Neural cell (in vitro differentiated cells): ENCODE results near the gene CD58. TPM values are rescaled to one million over a fixed set of nuclear protein-coding genes. Genes with fewer than 3 reads are reported as not detected.

Experiments
- H2AFZ ChIP-seq: fragments of 200-600, 300-800 bp; sonication (generic), shearing (Covaris generic); 2 replicates; pipeline ENCODE4 v1.6.0; 2014; ENCODE audit warnings: low read depth, mild to moderate bottlenecking, antibody characterized with exemption, low read length, moderate library complexity
- H3F3A ChIP-seq: fragments of 200-600 bp; shearing (Covaris generic); 2 replicates; pipeline ENCODE4 v1.6.1; 2016; ENCODE audit warnings: mild to moderate bottlenecking, moderate library complexity, mixed read lengths, antibody characterized with exemption, low read length; ENCODE audit not compliant: insufficient read depth, poor library complexity, severe bottlenecking
- H3K27ac ChIP-seq: fragments of 200-600, 300-800 bp; sonication (generic), shearing (Covaris generic); 2 replicates; pipeline ENCODE4 v1.5.1; 2014; ENCODE audit warnings: mild to moderate bottlenecking, low read length, moderate library complexity
- H3K27me3 ChIP-seq: fragments of 300-800, 200-600 bp; sonication (generic), shearing (Covaris generic); 2 replicates; pipeline ENCODE4 v1.6.0; 2014; ENCODE audit warnings: mild to moderate bottlenecking, low read depth, low read length, moderate library complexity; ENCODE audit not compliant: insufficient read depth
- H3K36me3 ChIP-seq: fragments of 300-800, 200-600 bp; sonication (generic), shearing (Covaris generic); 2 replicates; pipeline ENCODE4 v1.5.1; 2014; ENCODE audit warnings: mild to moderate bottlenecking, antibody characterized with exemption, low read length, moderate library complexity; ENCODE audit not compliant: insufficient read depth
- H3K4me2 ChIP-seq: fragments of 300-800, 200-600 bp; sonication (generic), shearing (Covaris generic); 2 replicates; pipeline ENCODE4 v1.6.0; 2014; ENCODE audit warnings: mild to moderate bottlenecking, low read length
- H3K4me3 ChIP-seq: fragments of 300-800, 200-600 bp; sonication (generic), shearing (Covaris generic); 2 replicates; pipeline ENCODE4 v1.5.1; 2014; ENCODE audit warnings: mild to moderate bottlenecking, low read length, moderate library complexity
- H3K79me2 ChIP-seq: fragments of 200-600 bp; shearing (Covaris generic); replicated peaks from 2 replicates; pipeline ENCODE4 v1.6.0; 2014; ENCODE audit warnings: mild to moderate bottlenecking, low read length, moderate library complexity; ENCODE audit not compliant: insufficient read depth
- H3K9ac ChIP-seq: fragments of 300-800, 200-600 bp; sonication (generic), shearing (Covaris generic); 2 replicates; pipeline ENCODE4 v1.6.1; 2016; ENCODE audit warnings: mild to moderate bottlenecking, low read length, mixed read lengths
- H3K9me2 ChIP-seq: fragments of 200-600 bp; shearing (Covaris generic); 2 replicates; pipeline ENCODE4 v1.6.1; 2016; ENCODE audit warnings: mild to moderate bottlenecking, low read length, mixed read lengths; ENCODE audit not compliant: insufficient read depth
- H3K9me3 ChIP-seq: fragments of 200-600, 300-800 bp; sonication (generic), shearing (Covaris generic); 2 replicates; pipeline ENCODE4 v1.6.1; 2016; ENCODE audit warnings: mild to moderate bottlenecking, mixed run types, low read length, moderate library complexity, mixed read lengths
- H4K20me1 ChIP-seq: fragments of 200-600 bp; shearing (Covaris generic); 2 replicates; pipeline ENCODE4 v1.6.1; 2016; ENCODE audit warnings: mild to moderate bottlenecking, mixed run types; ENCODE audit not compliant: insufficient read depth
- CTCF ChIP-seq: fragments of 450-650 bp; IDR thresholded peaks from 2 replicates; pipeline ENCODE4 v1.5.1; 2014; ENCODE audit warnings: antibody characterized with exemption, mild to moderate bottlenecking, moderate library complexity; ENCODE audit not compliant: poor library complexity, severe bottlenecking
- EP300 ChIP-seq: fragments of 450-650 bp; conservative IDR thresholded peaks from 2 replicates; pipeline ENCODE4 v1.6.1; 2014; ENCODE audit warnings: antibody characterized with exemption, mild to moderate bottlenecking, moderate library complexity; ENCODE audit not compliant: poor library complexity, severe bottlenecking
- EZH2 ChIP-seq: fragments of 200-600, 300-800 bp; shearing (Covaris generic), sonication (generic); IDR thresholded peaks from 2 replicates; pipeline ENCODE4 v1.6.1; 2014; ENCODE audit warnings: antibody characterized with exemption, low read length, borderline replicate concordance, mild to moderate bottlenecking; ENCODE audit not compliant: insufficient read depth, poor library complexity, severe bottlenecking
- MXI1 ChIP-seq: fragments of 450-650 bp; conservative IDR thresholded peaks from 2 replicates; pipeline ENCODE4 v1.6.1; 2014; ENCODE audit warnings: antibody characterized with exemption, mild to moderate bottlenecking; ENCODE audit not compliant: poor library complexity, severe bottlenecking
- POLR2AphosphoS5 ChIP-seq: IDR thresholded peaks from 2 replicates; pipeline ENCODE4 v1.6.1; 2012
- RAD21 ChIP-seq: fragments of 450-650 bp; conservative IDR thresholded peaks from 2 replicates; pipeline ENCODE4 v1.6.1; 2014; ENCODE audit warnings: antibody characterized with exemption, mild to moderate bottlenecking, moderate library complexity
- REST ChIP-seq: IDR thresholded peaks from 2 replicates; pipeline ENCODE4 v1.6.1; 2012; ENCODE audit warnings: borderline replicate concordance
- SMC3 ChIP-seq: fragments of 450-650 bp; conservative IDR thresholded peaks from 2 replicates; pipeline ENCODE4 v1.6.1; 2014; ENCODE audit warnings: antibody characterized with exemption, mild to moderate bottlenecking, moderate library complexity; ENCODE audit not compliant: poor library complexity
- TAF1 ChIP-seq: IDR thresholded peaks from 2 replicates; pipeline ENCODE4 v1.6.1; 2012; ENCODE audit warnings: low read depth
- polyA plus RNA-seq: library from polyadenylated mRNA; depleted of rRNA; stranded (reverse); fragments of >200 nt; gene quantifications from 2 replicates; pipeline ENCODE4 v1.2.3, GENCODE V29; 2014

The CD58 gene
- polyA plus RNA-seq, 1 donor from 2014 or later: 1.8 TPM

DNA sequence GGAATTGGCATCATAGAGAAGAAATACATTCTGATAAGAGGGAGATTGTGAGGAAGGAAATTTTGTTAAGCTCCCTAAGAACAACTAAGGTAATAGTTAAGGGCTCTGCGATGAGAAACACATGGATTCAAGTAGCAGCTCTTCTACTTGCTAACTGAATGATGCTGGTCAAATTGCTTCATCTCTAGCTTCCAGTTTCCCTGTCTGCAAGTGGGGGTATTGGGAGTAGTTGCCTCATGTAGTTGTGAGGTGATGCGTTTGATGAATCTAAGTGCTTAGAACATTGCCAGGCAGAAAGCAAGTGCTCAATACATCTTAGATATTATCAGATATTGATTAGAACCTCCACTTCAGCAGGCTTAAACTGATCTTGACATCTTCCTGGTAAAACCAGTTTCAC, 84.8 kb downstream of the CD58 start:
- Histone ChIP-seq H2AFZ (no peak overlapping the region), H3K9ac (no peak overlapping the region), H3K27me3 (no peaks in the 10 kb centered on the region), H3K4me3 (no peak overlapping the region), H3K79me2 (no peaks in the 10 kb centered on the region), H3K9me3 (no peaks in the 10 kb centered on the region), H4K20me1 (no peaks in the 10 kb centered on the region), H3F3A (no peaks in the 10 kb centered on the region), H3K4me2 (no peak overlapping the region), H3K9me2 (no peaks in the 10 kb centered on the region), H3K36me3 (no peaks in the 10 kb centered on the region), H3K27ac (no peak overlapping the region)
- TF ChIP-seq TAF1 (no peak), SMC3 (no peak), EP300 (no peak), EZH2 (no peak), POLR2AphosphoS5 (no peak)

DNA sequence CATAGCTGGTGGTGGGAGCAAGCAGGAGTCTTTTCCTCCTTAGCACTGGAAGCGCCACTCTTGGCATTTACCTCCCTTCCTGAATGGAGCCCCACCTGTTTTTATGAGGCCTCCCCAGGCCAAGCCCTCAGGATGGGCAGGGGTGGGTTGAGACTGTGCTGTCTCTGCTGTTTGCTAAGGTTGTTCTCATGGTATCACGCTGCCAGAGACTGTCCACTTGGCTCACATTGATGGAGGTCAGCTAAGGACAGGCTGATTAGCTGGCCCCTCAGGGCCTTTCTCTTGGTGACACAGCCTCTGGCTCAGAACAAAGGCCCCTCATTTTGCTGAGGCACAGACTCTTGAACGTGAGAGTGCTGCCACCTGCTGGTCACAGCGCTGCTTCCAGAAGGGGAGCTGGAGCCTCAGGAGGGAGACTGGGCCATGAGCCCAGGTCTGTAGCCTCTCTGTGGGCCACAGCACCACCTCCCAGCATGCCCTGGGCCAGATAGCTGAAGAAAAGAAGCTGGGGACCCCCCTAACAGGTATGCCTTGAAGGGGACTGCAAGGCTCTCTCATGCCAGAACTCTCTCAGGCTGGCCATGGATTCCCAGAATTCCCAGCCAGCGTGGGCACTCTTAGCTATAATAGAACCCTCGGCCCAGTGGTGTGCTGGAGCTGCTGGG, 85.6 kb downstream of the CD58 start:
- H3K9me2 ChIP-seq: no peaks in the 10 kb centered on the region
- peak overlapping the region; percentile 45 for H3K9ac ChIP-seq
- peak overlapping the region; percentile 38 for H3K27ac ChIP-seq

More for the DNA sequence above, 85.6 kb downstream of the CD58 start:
- no peaks in the 10 kb centered on the region for H3K27me3 ChIP-seq
- H3K79me2 ChIP-seq: no peaks in the 10 kb centered on the region
- TF ChIP-seq SMC3 (peak; percentile 99), EP300 (peak; percentile 23), REST (no peak), EZH2 (no peak), POLR2AphosphoS5 (no peak), MXI1 (no peak), CTCF (peak; percentile 97), TAF1 (peak; percentile 11), RAD21 (peak; percentile 97)
- no peaks in the 10 kb centered on the region for H3F3A ChIP-seq
- H3K36me3 ChIP-seq: no peaks in the 10 kb centered on the region
- no peak overlapping the region for H3K4me3 ChIP-seq
- H3K4me2 ChIP-seq: no peak overlapping the region
- no peaks in the 10 kb centered on the region for H4K20me1 ChIP-seq
- H2AFZ ChIP-seq: peak overlapping the region; percentile 49
- no peaks in the 10 kb centered on the region for H3K9me3 ChIP-seq
